Measurements from ENCODE around the gene ARHGAP25.

GRCh38 chr2:68719912-68720311 lies 14.7 kb upstream of the ARHGAP25 start:
- TF ChIP-seq CTCF (IDR thresholded peaks at IDR 0.05) = no peak
- TF ChIP-seq POLR2A (IDR thresholded peaks at IDR 0.05) = no peak
